Measurements from ENCODE around the gene C3.

The C3 gene

DNA sequence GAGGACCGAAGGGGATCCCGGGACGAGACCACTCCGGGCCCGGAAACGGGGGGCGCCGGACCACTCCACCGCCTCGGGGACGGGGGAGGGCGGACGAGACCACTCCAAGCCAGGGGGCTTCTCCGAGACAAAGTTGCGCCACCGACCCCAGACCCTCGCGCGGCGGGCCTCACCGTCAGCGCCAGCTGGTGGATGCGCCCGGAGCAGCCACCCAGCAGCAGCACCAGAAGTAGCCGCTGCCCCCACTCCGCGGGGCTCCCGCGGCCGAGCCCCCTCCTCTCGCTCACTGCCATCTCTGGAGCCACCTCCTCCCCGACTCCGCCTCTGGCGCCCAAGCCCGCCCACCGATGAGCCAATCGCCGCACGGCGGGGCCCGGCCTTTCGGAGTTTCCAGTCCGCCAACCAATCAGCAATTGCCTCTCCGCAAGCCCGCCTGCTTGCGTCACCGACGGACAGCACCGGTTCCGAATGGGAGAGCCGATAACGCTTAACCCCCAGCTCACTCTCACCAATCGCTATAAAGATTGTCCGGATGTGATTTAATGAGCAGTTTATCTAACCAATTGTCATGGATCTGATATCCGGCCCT is 16.9 kb upstream of the C3 start, which contains the start of gene GPR108:
GPR108 (minus strand) TSS at position 297 of the 589 bp plus-strand sequence; CDS start at position 293, 4 bp downstream.
- Histone ChIP-seq H3K4me3 (ENCODE audit: low read depth, low read length) (peak within 1 kb of the TSS; percentile 95), H3K27me3 (ENCODE audit: insufficient read depth, low read depth, severe bottlenecking) (no peaks in the 10 kb centered on the region), H3K27ac (peak within 1 kb of the TSS; percentile 100), H3K9me3 (ENCODE audit: severe bottlenecking) (no peaks in the 10 kb centered on the region), H3K36me3 (peaks cover 4% of the 10 kb centered on the region; the same call in 1 of the 2 replicates)
- TF ChIP-seq, protein P1, sequence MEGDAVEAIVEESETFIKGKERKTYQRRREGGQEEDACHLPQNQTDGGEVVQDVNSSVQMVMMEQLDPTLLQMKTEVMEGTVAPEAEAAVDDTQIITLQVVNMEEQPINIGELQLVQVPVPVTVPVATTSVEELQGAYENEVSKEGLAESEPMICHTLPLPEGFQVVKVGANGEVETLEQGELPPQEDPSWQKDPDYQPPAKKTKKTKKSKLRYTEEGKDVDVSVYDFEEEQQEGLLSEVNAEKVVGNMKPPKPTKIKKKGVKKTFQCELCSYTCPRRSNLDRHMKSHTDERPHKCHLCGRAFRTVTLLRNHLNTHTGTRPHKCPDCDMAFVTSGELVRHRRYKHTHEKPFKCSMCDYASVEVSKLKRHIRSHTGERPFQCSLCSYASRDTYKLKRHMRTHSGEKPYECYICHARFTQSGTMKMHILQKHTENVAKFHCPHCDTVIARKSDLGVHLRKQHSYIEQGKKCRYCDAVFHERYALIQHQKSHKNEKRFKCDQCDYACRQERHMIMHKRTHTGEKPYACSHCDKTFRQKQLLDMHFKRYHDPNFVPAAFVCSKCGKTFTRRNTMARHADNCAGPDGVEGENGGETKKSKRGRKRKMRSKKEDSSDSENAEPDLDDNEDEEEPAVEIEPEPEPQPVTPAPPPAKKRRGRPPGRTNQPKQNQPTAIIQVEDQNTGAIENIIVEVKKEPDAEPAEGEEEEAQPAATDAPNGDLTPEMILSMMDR (IDR thresholded peaks at IDR 0.05; ENCODE audit: low read depth, low read length), result no peak
- DNase-seq, result peak; percentile 99

DNA sequence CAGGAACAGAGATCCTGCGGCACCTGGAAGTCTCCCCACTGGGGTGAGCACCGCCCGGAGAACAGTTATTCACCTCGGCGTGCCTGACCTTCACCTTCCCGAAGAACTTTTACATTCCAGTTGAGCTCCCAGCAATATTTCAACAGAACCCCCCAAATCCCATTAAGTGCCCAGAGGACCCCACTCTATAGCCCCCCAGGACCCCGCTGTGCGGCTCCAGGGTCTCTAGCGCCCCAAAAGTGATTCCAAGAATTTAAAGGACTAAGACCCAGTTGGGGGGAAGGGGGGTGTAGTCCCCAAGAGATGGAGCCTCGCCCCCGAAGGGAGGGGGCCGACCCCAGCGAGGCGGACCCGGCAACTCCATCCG is 16.4 kb upstream of the C3 start:
- peaks cover 4% of the 10 kb centered on the region; the same call in 1 of the 2 replicates for H3K36me3 ChIP-seq
- H3K27ac ChIP-seq, result peak overlapping the region; percentile 100
- peak overlapping the region; percentile 95 for H3K4me3 ChIP-seq (ENCODE audit: low read depth, low read length)
- H3K27me3 ChIP-seq (ENCODE audit: insufficient read depth, low read depth, severe bottlenecking), result no peaks in the 10 kb centered on the region
- TF ChIP-seq, protein P1 (IDR thresholded peaks at IDR 0.05; ENCODE audit: low read depth, low read length), result no peak
- no peak for DNase-seq
- H3K9me3 ChIP-seq (ENCODE audit: severe bottlenecking), result no peaks in the 10 kb centered on the region

DNA sequence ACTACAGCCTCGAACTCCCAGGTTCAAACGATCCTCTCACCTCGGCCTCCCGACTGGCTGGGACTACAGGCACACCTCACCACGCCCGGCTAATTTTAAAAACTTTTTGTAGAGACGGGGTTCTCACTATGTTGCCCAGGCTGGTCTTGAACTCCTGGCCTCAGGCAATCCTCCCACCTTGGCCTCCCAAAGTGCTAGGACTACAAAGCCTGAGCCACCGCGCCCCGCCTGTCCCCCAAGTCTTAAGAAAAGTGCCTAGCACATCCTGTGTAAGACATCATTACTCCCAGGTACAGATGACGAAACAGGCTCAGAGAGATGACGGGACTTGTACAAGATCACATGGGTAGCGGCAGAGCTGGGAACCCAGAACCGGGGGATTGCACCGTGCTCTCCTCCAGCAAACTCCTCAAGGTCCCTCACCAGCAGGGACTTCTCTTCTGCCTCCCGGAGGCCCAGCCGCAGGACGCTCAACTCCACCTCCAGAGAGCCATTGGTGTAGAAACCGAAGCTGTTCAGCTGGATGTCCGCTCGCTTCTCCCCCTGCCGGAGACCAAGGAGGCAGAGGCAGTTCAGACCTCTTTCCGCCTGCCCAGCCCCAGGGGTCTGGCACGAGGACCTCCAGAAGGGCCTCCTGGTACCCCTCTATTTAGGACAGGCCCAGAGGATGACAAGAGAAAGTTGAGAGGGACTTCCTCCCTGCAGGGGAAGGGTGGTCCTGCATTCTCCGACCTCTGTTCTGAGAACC is 15.9 kb upstream of the C3 start:
- Histone ChIP-seq H3K9me3 (ENCODE audit: severe bottlenecking) (no peaks in the 10 kb centered on the region), H3K36me3 (no peaks in the 10 kb centered on the region; the same call in 1 of the 2 replicates), H3K27ac (peak overlapping the region; percentile 100), H3K27me3 (ENCODE audit: insufficient read depth, low read depth, severe bottlenecking) (no peaks in the 10 kb centered on the region), H3K4me3 (ENCODE audit: low read depth, low read length) (peak overlapping the region; percentile 95)
- TF ChIP-seq, protein P1 (IDR thresholded peaks at IDR 0.05; ENCODE audit: low read depth, low read length), result peak; percentile 64
- DNase-seq, result peak; percentile 79

DNA sequence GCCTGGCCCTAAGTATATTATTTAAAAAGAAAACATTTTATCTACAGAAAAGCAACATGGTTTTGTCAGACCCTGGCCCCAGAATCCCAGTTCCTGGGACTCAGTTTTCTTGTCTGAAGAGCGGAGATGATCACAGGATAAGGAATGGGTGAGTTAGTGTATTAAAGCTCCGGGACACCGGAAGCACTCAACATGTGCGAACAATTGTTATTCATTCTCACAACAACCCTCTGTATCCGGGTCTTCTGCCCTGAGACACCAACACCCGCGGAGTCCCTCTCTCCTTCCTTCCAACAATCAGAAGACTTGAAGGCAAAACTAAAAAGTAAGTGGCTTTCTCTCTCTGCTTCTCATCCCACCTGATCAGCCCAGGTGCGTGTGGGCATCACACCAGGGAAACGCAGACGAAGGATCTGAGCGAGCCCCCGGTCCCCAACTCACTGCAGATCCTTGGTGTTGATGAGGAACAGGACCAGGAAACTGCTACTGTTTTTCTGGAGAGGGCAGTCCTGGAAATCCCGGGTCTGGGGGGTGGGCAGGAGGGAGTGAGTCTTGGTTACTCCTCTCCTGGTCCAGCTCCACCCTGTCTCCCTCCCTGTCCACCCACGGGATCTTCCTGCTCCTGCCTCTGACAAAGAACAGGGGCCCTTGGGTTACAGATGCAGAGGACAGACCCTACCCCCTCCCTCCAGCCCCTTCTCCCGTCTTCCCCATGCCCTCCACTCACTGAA is 14.9 kb upstream of the C3 start:
- Histone ChIP-seq H3K27me3 (ENCODE audit: insufficient read depth, low read depth, severe bottlenecking) (no peaks in the 10 kb centered on the region), H3K27ac (no peak overlapping the region), H3K9me3 (ENCODE audit: severe bottlenecking) (no peaks in the 10 kb centered on the region), H3K36me3 (no peaks in the 10 kb centered on the region), H3K4me3 (ENCODE audit: low read depth, low read length) (no peak overlapping the region)
- TF ChIP-seq, protein P1 (IDR thresholded peaks at IDR 0.05; ENCODE audit: low read depth, low read length), result no peak
- DNase-seq, result no peak

DNA sequence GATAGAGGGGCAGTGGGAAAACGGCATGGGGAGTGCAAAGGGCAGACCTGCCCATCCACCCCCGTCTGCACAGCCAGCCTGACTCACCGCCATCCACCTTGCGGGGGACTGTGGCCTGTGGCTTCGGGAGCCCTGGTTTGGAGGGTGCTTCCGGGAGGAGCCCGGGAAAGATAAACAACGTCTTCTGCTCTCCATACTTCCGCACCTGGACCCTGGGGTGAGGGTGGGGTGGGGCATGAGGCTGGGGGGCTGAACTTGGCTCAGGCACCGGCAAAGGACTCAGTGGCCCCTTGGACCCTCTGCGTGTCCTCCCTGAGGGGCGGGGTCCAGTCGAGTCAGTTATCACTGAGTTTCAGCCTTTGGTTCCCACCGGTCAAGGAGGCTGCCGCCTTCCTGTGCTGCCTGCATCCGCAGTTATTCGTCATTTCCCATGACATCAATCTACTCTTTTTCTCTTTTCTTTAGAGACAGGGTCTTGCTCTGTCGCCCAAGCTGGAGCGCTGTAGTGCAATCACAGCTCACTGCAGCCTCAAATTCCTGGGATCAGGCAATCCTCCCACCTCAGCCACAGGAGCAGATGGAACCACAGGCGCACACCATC is 13.7 kb upstream of the C3 start:
- TF ChIP-seq, protein P1 (IDR thresholded peaks at IDR 0.05; ENCODE audit: low read depth, low read length), result no peak
- Histone ChIP-seq H3K9me3 (ENCODE audit: severe bottlenecking) (no peaks in the 10 kb centered on the region), H3K27me3 (ENCODE audit: insufficient read depth, low read depth, severe bottlenecking) (no peaks in the 10 kb centered on the region), H3K4me3 (ENCODE audit: low read depth, low read length) (no peak overlapping the region), H3K36me3 (no peaks in the 10 kb centered on the region), H3K27ac (no peak overlapping the region)
- DNase-seq, result no peak
